GM12873 (cell line): ENCODE data around the gene CD28.

Source experiments
- CTCF ChIP-seq: IDR thresholded peaks from 2 replicates; pipeline ENCODE4 v1.5.1; 2012; ENCODE audit warnings: low read depth, mild to moderate bottlenecking, moderate library complexity, low read length, control low read depth; ENCODE audit not compliant: insufficient read depth; ENCODE audit errors: missing control alignments

CD28 gene

GRCh38 chr2:203718087-203718486, 11.6 kb downstream of the CD28 start:
- no peak for TF ChIP-seq CTCF

DNA sequence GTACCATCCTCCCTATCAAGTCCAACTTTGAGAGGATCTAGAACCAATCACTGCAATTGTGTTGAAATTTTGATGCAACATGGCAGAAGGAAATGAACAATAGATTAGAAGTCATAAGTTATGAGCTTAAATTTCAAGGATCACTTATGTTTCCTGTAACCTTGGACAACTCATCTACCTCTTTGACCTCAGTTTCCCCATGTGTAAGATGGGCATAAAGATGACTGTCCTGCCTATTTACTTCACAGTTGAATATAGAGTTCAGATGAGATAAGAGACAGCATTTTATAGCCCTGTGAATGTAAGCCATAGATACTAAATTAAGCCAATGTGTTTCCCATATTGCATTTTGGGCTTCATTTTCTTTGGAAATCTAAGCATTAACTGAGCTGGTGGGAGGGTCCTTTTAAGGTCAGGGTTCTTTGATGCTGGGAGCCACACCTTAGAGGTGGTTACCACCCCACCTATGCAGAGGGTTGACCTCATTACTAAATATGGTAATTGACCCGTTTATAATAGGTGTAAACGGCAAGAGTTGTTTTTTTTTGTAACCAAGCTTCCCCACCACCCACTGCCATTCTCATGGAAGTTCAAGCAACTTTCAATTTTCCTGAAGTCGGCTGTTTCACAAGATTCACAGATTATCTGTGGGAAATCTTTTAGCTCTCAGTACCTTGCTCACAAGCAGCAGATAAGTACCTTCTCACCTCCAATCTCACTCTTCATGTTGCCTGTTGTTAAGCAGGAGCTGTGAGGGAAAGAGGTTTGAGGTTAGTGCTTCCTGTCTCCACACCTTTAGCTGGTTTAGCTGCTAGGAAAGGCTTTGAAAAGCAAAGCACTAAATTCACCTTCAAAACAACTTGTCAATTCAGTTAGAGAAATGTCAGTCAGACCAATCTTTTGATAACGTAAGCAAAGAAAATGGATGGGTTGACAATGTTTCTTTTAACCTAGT, 13.3 kb downstream of the CD28 start:
- TF ChIP-seq CTCF: no peak

DNA sequence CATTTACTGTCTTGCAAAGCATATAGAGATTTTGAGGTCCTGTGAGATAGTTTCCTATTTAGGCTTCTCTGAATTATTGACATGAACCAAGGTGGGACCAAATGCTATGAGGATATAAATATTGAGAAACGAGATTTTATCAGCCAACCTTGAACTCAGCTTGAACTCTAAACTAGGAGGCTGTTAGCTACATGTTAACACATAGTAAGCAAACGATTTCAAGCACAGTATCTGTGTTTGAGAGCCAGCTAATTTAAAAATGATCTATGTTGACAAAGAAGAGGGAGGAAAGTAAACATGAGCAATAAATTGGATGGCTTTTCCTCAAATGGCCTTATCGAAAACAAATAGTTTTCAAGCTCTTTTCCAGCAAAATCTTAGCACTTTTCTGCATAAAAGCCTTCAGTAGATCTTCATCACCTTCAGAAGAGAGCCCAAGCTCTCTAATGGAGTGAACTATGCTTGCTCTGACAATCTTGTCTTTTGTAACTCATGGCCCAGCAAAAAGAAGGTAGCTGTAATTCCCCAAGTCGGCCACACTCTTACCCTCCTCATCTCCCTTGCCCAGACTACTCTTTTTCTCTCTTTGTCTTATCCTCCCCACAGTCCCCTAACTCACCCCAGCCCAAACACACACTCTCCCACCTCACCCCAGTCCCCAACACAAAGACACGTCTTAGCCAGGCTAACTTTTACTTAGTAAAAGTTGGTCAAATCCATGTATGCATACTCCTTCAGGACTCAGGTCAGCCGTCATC, 14.7 kb downstream of the CD28 start:
- no peak for TF ChIP-seq CTCF

DNA sequence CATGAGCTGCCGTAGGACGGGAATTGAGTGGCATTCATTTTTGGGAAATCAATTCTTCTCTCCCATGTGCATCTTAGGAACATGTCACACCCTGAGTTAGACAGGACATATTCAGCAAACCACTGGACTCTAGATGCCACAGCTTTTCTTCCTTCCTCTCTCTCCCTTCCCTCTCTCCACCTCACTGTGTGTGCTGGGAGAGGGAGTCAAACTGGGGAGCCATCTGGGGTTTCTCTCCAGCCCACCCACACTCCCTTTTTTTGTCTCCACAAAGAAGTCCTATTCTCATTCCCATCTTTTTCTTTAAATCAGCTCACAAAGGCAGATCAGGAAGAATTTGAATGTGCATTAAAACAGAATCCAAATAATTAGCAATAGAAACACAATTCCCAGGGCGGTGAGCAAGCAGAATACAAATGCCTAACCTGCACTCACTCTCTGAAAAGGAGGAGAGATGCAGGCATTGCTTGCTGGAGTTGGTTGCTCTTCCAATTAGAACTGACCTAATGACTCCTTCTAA, 15.4 kb downstream of the CD28 start:
- no peak for TF ChIP-seq CTCF

GRCh38 chr2:203722411-203722810, 16.0 kb downstream of the CD28 start:
- TF ChIP-seq CTCF: no peak

DNA sequence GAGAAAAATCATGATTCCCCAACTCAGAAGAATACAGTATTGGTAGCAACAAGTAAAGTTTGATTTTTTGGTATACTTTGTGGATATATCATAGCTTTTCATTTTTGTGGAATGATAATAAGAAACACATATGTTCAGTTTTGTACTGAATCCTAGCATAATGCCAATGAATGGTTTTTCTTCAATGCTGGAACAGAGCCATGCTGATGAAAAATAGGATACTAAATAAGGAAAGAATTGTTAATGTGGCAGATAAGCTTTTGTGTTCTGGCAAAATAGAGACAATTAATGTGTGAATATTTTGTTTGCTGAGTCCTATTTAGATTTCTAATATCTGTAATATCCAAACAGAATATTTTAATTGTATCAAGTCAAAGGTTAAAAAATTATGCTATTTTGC, 21.9 kb downstream of the CD28 start:
- TF ChIP-seq CTCF: no peak
